ENCODE results near the gene ZDHHC13.
"Not testable (repeated sequence)": the region's sequence is repeated elsewhere in the genome, so short reads cannot be mapped to it uniquely, and the experiment has no call there.

ZDHHC13 gene

DNA sequence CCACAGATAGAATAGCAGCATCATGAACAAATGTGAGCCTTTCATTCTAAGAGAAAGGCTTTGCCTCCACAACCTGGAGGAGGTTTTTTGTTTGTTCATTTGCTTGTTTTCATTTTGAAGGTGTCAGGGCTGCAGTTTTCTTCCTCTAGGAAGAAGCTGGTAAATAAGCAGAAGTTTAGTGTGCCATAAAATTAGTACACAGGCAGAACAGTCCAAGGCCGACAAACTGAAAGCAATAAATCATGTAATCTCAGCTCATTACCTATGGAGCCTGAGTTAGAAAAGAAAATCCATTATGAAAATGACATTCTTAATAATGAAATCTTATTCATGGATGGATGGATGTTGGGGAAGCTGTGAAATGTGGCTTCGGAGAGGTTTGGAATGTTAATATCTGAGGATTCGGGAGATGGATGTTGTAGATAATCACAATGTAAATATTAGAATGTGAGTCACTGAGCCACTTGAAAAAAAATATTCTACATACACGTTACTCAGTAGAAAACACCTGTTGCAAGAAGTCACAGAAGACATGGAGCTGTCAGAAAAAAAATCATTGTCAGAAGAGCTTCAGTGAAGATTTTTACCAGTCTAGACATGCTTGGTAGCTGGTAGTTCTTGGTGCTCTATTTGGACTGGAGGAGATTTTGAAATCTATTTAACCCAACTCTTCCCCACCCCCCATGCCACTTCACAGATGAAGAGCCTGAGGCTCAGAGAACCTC is 15.0 kb upstream of the ZDHHC13 start:
- peak; percentile 58 to 78 (median 77) for DNase-seq

DNA sequence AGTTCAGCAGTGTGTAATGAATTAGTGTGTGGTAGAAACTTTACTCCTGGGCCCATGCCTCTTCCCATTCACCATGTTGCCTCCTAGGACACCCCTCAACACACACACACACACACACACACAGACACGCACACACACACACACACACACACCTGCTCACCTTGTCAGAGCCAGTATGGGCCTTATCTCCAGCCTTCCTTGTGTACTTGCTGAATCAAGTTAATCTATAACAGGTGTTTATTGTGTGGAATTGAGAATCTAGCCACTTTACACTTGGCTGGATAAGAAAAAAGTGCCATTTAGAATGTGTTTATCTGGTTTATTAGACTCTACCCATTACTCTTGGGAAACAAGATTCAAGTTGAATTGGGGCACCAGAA is 14.5 kb upstream of the ZDHHC13 start:
- no peak for DNase-seq

DNA sequence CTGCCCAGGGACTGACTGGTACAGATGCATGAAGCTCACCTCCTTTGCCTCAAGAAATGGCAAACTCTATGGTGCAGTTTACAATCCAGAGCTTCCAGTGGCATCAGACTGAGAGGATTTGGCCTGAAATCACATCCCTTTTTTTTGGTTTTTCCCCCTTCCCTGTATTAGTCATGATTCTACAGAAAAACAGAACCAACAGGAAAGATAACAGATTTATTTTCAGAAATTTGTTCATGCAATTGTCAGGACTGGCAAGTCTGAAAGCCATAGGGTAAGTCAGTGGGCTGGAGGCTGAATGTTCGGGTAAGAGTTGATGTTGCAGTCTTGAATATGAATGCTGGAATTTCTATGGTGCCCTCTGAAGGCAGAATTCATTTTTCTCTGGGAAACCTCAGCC is 12.0 kb upstream of the ZDHHC13 start:
- DNase-seq: no peak

DNA sequence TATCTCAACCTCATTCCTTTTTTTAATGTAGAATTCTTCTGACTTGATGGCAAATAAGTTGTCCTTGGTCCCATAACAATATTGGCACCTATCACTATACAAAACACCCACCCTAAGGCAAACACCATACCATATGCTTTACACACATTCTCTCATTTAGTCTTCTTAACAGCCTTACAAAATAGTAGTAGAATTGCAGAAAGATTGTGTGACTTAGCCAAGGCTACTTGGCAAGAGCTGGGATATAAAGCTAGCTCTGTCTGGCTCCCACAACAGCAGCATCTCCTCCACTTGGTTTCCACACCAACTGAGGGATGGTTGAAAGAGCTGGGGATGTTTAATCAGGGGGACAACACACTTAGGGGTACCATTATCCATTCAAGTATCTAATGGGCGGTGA is 9.8 kb upstream of the ZDHHC13 start:
- no peak for DNase-seq

DNA sequence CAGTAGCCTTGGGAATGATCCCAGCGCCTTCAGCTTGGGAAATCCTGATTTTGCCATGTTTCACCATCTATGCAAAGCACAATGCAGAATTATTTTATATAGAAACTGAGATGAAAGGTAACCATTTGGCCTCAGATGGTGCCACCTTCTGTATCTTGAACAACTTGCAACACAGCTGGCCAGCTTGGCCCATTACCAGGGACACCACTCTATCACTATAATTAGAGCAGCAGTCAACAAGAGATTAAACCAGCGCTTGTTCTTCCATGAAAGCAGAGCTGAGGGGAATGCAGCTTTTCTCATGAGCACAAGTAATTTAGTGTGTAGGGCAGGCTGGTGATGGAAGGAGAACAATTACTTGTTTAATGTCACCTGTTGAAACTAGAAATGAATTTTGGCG is 6.7 kb upstream of the ZDHHC13 start:
- DNase-seq: peak in 2 of 3 experiments; percentile 61 to 85

DNA sequence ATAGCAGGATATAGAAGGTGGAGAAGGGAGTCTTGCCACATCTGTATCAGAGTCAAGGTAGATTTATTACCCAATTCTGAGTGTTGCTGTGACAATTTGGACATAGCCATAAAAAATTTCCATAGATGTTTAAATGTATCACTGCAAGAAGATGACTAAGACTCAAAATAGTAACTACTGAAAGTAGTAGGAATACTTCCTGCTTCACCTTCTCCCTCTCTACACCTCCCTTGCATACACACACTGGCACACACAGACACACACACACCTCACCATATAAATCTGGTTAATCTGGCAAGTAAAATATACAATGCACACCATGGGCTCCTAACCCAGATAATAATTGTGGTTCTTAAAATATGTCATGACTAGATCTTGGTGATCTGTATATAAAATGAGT is 5.2 kb upstream of the ZDHHC13 start:
- DNase-seq: no peak

DNA sequence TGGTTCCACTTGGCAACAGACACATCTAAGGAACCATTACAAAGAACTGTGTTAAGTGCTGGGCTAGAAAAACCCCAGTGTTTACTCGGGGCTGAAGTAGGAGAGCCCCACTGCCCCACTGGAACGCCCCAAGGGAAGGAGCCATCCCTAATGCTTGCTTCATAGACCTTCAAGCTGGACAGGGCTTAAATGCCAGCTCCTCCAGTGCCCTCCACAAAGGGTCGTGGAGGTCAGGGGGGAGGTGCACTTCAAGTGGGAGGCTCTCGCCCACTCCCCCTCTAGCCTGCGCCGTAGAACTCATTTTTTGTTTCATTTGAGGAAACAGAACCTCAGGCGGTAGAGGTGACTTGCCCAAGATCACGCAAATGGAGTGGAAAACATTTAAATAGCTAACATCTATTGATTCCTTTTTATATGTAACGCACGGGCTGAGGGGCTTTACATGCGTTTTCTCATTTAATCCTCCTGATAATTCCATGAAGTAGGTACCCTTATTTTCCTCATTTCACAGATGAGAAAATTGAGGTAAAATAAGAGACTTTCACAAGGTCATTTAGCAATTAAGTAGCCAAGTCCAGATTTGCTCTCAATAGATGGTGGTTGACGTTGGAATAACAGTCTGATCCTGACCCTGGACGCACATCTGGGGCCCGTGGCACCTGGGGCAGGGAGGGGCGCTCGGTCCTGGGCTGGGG is 545 bp upstream of the ZDHHC13 start:
- DNase-seq: no peak

DNA sequence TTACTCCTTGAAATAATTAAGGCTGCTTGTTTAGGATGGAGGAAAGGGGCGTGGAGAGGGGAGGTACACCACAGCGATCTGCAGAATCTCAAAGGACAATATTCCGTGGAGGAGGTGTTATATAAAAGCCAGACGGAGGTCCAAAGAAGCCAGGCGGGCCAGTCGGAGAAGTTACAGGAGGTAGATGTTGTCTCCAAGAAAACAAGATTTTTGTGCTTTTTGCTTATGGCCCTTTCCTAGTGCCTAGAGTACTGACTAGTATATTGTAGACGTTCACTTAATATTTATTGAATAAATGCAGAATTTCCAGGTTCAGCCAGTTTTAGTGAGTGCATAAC is 761 bp downstream of the ZDHHC13 start:
- no peak for DNase-seq

DNA sequence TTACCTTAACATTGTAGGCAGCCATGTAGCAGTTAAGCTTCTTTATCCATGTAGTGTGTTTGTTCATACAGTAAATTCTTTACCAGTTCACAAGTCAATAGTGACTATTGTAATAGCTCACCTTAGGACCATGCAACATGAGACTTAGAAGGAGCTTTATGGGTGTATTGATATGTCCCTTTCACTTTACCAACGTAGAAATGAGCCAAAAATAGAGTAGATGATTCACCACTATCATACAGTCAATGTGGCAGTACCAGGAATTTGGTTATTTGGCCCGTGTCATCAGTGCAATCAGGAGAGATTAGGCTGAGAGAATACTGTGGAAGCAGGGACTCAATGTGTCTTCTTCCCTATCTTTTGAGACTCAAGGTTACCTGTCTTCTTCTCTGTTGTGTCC is 4.7 kb downstream of the ZDHHC13 start:
- DNase-seq: no peak

DNA sequence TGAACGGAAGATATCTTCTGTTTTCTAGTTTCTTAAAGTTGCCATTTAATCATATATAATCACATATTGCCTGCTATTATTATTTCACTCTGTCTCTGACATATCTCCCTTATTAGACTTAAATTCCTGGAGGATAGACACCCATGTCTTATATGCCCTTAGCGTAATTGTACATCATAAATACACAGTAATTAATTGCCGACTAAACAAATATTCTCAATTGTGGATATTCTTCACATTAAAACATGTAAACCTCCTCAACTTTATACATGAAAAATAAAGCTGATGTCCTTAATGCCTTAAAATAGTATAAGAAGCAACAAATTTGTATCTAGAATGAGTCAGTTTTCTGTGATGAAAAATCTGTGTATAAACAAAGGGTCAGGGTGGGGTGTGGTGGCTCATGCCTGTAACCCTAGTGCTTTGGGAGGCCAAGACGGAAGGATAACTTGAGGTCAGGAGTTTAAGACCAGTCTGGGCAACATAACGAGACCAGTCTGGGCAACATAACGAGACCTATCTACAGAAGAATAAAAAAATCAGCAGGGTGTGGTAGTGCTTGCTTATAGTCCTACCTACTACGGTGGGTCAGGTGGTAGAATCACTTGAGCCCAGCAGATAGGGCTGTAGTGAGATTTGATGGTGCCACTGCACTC is 6.1 kb downstream of the ZDHHC13 start:
- DNase-seq: no peak

DNA sequence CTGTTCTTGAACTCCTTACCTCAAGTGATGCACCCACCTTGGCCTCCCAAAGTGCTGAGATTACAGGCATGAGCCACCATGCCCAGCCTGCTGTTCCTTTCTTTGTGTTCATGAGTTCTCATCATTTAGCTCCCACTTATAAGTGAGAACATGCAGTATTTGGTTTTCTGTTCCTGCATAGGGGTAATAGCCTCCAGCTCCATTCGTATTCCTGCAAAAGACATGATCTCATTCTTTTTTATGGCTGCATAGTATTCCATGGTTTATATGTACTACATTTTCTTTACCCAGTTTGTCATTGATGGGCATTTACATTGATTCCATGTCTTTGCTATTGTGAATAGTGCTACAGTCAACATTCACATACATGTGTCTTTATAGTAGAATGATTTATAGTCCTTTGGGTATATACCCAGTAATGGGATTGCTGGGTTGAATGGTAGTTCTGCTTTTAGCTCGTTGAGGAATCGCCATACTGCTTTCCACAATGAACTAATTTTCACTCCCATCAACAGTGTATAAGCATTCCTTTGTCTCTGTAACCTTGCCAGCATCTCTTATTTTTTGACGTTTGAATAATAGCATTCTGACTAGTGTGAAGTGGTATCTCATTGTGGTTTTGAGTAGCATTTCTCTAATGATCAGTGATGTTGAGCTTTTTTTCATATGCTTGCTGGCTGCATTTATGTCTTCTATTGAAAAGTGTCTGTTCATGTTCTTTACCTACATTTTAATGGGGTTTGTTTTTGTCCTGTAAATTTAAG is 9.8 kb downstream of the ZDHHC13 start:
- DNase-seq: not testable (repeated sequence)

DNA sequence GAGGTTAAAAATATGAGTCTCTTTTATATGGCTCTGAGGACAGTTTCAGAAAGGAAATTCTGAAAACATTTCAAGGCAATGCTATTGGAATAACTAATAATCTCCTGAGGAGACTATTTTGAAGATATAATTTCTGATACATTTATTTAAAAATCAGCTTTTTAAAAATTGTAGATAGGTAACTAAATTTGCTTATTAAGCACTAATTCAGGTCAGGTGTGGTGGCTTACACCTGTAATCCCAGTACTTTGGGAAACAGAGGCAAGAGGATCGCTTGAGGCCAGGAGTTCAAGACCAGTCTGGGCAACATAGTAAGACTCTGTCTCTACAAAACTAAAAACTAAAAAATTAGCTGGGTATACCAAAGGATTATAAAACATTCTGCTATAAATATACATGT is 17.0 kb downstream of the ZDHHC13 start:
- no peak for DNase-seq

DNA sequence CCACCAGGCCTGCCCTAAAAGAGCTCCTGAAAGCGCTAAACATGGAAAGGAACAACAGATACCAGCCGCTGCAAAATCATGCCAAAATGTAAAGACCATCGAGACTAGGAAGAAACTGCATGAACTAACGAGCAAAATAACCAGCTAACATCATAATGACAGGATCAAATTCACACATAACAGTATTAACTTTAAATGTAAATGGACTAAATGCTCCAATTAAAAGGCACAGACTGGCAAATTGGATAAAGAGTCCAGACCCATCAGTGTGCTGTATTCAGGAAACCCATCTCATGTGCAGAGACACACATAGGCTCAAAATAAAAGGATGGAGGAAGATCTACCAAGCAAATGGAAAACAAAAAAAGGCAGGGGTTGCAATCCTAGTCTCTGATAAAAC is 19.9 kb downstream of the ZDHHC13 start:
- not testable (repeated sequence) for DNase-seq

DNA sequence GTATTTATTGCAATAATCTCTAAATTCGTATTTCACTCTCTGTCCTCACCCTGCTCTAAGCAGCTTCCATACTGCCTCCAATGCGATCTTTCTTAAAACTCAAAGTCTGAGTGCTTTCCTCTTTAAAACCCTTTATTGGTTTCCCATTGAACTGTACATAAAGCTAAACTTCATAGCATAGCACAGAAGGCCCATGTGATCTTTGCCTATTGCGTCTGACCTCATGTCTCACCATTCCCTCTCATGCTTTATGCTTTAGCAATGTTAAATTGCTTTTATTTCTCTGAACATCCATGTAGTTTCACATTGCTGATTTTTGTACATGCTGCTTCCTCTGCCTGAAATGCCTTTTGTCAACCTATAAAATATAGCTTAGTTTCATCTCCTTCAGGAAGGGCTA is 28.4 kb downstream of the ZDHHC13 start:
- no peak for DNase-seq

DNA sequence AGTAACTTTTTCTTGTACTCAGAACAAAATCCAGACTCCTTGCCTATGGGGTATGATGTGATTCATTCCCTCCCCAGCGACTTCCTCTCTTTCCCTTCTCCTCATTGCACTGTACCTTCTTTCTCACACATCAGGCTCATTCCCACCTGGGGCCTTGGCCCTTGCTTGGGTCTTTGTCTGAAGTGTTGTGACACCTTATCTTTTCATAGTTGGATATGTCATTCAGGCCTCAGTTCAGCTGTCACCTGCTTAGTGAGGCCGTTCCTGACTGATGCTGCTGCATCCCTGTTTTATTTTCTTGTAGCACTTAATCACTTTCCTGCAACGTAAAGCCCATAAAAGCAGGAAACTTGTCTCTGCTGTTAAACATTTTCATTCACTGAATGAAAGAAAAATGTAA is 39.9 kb downstream of the ZDHHC13 start:
- no peak for DNase-seq

DNA sequence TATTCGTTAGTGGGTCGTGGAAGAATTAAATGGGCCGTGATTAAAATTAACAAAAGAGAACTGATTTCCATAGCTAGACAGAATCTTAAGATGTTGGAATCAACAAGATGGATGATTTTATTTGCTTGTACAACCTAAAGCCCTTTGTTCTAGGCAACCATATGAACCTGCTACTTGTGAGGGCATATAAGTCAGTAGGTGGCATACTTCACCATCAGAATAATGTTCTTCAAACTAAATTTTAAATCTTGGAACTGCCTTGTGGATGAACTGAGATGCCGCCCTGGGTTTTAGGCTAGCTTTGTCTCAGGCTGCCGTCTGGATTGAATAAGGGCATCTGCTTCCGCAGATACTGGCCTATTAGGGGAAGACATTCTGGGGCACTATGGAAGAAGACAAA is 43.9 kb downstream of the ZDHHC13 start:
- DNase-seq: no peak

DNA sequence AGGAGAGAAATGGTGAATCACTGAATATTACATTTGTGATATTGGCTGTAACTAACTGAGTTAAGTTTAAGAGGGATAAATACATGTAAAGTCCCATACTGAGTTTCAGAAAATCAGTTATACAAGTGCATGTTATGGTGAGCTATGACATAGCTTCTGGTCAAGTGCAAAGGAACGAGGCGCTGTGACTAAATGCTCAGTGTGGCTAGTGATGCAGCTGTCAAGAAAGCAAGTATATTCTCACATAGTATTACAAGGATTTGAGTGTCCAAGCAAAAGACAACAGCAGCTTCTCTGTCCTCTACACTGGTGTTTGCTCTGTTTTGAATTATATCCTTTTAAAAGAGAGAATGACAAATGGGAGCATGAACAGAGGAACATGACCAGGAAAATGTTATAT is 44.7 kb downstream of the ZDHHC13 start:
- no peak for DNase-seq

DNA sequence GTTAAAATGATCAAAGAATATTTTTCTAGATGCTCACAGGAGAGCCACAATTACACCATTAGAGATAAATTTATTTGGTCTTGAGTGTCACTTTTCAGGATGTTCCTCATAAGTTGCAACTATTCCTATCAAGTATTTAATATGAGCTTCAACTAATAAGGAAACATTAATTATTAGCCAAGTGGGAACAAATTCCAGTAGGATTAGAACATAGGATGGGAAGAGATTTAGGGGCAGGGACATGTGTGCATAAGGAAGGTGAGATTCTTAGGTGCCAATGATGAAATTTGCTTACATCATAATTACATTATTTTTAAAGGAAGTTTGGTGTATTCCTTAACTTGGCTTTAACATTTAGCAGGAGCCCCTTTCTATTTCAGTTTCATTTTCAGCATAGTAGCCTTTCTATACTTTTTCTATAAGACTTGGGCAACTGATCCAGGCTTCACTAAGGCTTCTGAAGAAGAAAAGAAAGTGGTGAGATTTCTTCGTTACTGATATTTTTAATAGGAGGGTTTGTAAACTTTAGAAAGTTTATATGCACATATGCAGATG is 46.1 kb downstream of the ZDHHC13 start:
- no peak for DNase-seq

DNA sequence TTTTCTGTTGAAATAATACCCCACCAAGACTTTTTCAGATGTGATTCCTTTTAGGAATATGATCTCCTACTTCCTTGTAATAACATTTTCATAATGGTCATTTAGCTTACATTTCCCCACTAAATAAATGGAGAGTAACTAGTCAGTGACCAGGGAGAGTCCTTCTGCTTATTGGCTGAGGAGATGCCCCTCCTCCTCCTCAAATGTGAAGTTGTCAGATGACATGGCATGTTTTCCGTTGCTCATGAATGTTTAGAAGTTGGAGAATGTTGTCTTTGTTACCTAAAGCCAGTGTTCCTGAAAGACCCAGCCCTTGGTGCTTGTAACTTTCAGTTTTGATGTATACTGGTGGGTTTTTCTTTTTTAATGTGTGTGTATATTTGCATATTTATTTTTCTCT is 46.6 kb downstream of the ZDHHC13 start:
- peak in 1 of 3 experiments; percentile 44 for DNase-seq

DNA sequence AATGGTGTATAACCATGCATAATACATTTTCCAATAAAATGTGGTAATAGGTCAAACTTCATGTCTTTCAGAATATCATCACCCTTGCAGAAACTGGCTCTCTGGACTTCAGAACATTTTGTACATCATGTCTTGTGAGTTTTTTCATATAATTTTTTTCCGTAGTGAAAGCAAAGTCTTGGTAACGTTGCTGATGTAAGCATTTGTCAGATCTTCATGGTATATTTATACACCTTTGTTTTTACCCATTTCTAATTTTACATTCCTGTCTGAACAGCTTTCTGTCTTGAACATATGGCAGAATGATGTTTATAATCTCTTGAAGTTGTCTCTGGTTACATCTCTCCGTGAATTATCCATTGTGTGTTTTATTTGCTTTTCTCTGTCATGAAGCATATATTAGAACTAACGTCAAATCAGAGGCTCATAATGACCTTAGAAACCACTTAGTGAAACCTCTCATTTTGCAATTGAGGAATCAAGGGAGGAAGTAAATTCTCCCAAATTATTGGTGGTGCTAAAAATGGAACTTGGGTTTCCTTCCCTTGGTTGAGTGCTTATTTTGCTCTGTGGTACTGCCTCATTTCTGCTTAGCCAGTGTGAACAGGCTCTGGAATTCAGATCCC is 47.4 kb downstream of the ZDHHC13 start:
- DNase-seq: peak; percentile 51 to 94 (median 91)

DNA sequence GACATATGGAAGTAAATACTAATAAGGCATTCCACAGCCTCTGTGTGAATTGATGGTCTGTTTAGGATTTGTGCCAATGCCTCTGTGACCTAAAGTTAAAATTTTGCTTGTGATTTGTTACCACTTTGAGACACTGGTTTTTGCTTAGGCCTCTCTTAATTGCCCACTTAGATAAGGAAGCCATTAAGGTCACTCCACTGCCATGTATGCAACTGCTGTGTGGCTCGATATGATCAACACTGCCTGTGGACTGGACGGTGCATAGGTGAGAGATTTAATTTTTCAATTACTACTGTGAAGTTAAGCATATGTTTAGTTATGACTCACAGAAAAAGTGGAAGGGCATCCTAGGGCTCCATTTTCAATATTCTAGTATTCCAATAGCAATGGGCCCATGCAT is 47.9 kb downstream of the ZDHHC13 start:
- no peak for DNase-seq

DNA sequence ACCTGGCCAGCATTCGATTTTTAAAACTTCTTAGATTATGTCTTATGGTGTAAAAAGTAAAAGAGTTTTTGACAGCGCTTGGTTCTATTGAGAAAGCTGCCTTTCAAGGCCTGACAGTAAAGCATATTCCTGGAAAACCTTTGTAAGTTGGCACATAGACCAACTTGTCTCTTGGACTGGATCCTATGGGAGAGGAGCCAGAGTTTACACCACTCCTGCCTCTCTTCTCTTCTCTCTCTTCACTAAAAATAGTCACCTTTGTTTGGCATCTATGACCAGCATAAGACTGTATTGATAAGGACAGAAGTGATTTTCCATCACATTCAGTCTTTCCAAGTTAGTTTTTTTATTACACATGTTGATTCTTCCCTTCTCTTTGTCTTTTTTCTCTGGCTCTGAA is 51.1 kb downstream of the ZDHHC13 start:
- DNase-seq: no peak
